B cell (primary cell): ENCODE measurements around the gene WWC1. TPM values are rescaled to one million over a fixed set of nuclear protein-coding genes. Genes with fewer than 3 reads are reported as not detected.

ENCODE experiments used
- ATAC-seq: fragments of 200-7000 bp; cut with Tn5 transposase; one replicate; pipeline ENCODE4 v1.10.0; 2021; ENCODE audit warnings: low read depth, mild to moderate bottlenecking, moderate number of reproducible peaks, moderate library complexity
- CTCF ChIA-PET: fragments of 350-600 bp; sonication (Branson Sonifier 250); formaldehyde crosslinking; loops from one replicate; lab custom pipeline; 2021; ENCODE audit warnings: antibody characterized with exemption, inconsistent platforms; lab: Charles Lee
- POLR2A ChIA-PET: fragments of 350-600 bp; sonication (Branson Sonifier 250); formaldehyde crosslinking; loops from one replicate; lab custom pipeline; 2021; ENCODE audit warnings: antibody characterized with exemption; lab: Charles Lee
- DNase-seq: peaks from one replicate; pipeline ENCODE4 v3.0.0; 2013
- H2AFZ ChIP-seq: 2 replicates; pipeline ENCODE4 v1.6.1; 2012; ENCODE audit warnings: mild to moderate bottlenecking, low read depth, low read length; ENCODE audit not compliant: insufficient read depth, poor library complexity, severe bottlenecking
- H3K27ac ChIP-seq, 2 donors: 1 replicate in 1 of 2; 2 replicates in 1 of 2; pipeline ENCODE4 v1.5.1; 2012 to 2013; ENCODE audit warnings: low read length in 2 of 2, mild to moderate bottlenecking in 2 of 2, moderate library complexity in 1 of 2
- H3K27me3 ChIP-seq, 4 experiments: fragments of 200-600 bp in 1 of 4; sonication (generic) in 1 of 4; replicated peaks in 1 of 4; 1 replicate in 2 of 4; 2 replicates in 2 of 4; pipeline versions ENCODE4 v1.6.1 to v1.7.0; 2013 to 2016; ENCODE audit warnings: low read length in 3 of 4, mild to moderate bottlenecking in 2 of 4, mixed read lengths in 1 of 4, moderate library complexity in 1 of 4; ENCODE audit not compliant: insufficient read depth in 4 of 4, control insufficient read depth in 3 of 4; ENCODE audit errors: control extremely low read depth in 1 of 4
- H3K36me3 ChIP-seq, 2 experiments: replicated peaks in 1 of 2; 1 replicate in 1 of 2; 2 replicates in 1 of 2; pipeline versions ENCODE4 v1.6.1 to v1.7.1; 2013; ENCODE audit warnings: low read length in 1 of 2; ENCODE audit not compliant: insufficient read depth in 2 of 2, control insufficient read depth in 1 of 2; ENCODE audit errors: control extremely low read depth in 1 of 2, extremely low read depth in 1 of 2
- H3K4me1 ChIP-seq, 2 donors: fragments of 200-600 bp in 1 of 2; sonication (generic) in 1 of 2; 1 replicate in 1 of 2; 2 replicates in 1 of 2; pipeline versions ENCODE4 v1.5.1 to v1.6.1; 2013 to 2017; ENCODE audit warnings: low read length in 2 of 2; ENCODE audit not compliant: control insufficient read depth in 2 of 2, insufficient read depth in 2 of 2
- H3K4me2 ChIP-seq: replicated peaks from 2 replicates; pipeline ENCODE3; 2012; ENCODE audit warnings: mild to moderate bottlenecking, low read depth, low read length; ENCODE audit not compliant: poor library complexity, severe bottlenecking
- H3K4me3 ChIP-seq, 5 experiments: fragments of 200-600 bp in 1 of 5; sonication (generic) in 1 of 5; 1 replicate in 3 of 5; 2 replicates in 2 of 5; pipeline versions ENCODE4 v1.5.1 to v1.7.0; 2011 to 2016; ENCODE audit warnings: low read length in 4 of 5, mild to moderate bottlenecking in 4 of 5, low read depth in 2 of 5, control low read depth in 1 of 5, moderate library complexity in 1 of 5; ENCODE audit not compliant: insufficient read depth in 1 of 5; ENCODE audit errors: control extremely low read depth in 1 of 5, extremely low read depth in 1 of 5
- H3K79me2 ChIP-seq: fragments of 200-600 bp; sonication (generic); one replicate; pipeline ENCODE4 v1.6.0; 2016; ENCODE audit warnings: low read length; ENCODE audit not compliant: control insufficient read depth, insufficient read depth
- H3K9ac ChIP-seq: fragments of 200-600 bp; sonication (generic); 2 replicates; pipeline ENCODE4 v1.6.1; 2017; ENCODE audit warnings: mild to moderate bottlenecking, low read length, moderate library complexity
- H3K9me3 ChIP-seq, 3 donors: one replicate each; pipeline versions ENCODE4 v1.6.1 to v1.7.1; 2013; ENCODE audit warnings: low read length in 2 of 3; ENCODE audit not compliant: control insufficient read depth in 2 of 3, insufficient read depth in 1 of 3; ENCODE audit errors: control extremely low read depth in 1 of 3
- H4K20me1 ChIP-seq: 2 replicates; pipeline ENCODE4 v1.6.0; 2012; ENCODE audit warnings: mild to moderate bottlenecking, low read length; ENCODE audit not compliant: insufficient read depth, control insufficient read depth, poor library complexity, severe bottlenecking
- H3K27ac Mint-ChIP-seq: one replicate; pipeline ENCODE4 v1.8.0; 2021; ENCODE audit warnings: mixed read lengths
- H3K27me3 Mint-ChIP-seq: one replicate; pipeline ENCODE4 v1.8.0; 2021; ENCODE audit warnings: mixed read lengths
- H3K4me1 Mint-ChIP-seq: one replicate; pipeline ENCODE4 v1.8.0; 2021; ENCODE audit warnings: mixed read lengths
- H3K4me3 Mint-ChIP-seq: one replicate; pipeline ENCODE4 v1.8.0; 2021; ENCODE audit warnings: mixed read lengths
- H3K9me3 Mint-ChIP-seq: one replicate; pipeline ENCODE4 v1.8.0; 2022; ENCODE audit warnings: mixed read lengths; ENCODE audit not compliant: insufficient read depth
- CTCF ChIP-seq: fragments of 200-600 bp; IDR thresholded peaks from one replicate; pipeline ENCODE4 v1.8.0; 2022; ENCODE audit warnings: antibody characterized with exemption, mild to moderate bottlenecking
- EZH2 ChIP-seq: IDR thresholded peaks from 2 replicates; pipeline ENCODE4 v1.6.1; 2012; ENCODE audit warnings: borderline replicate concordance, low read depth, mild to moderate bottlenecking, moderate library complexity, low read length; ENCODE audit not compliant: insufficient read depth, poor library complexity, severe bottlenecking
- WGBS: methylation state at CpG from one replicate; pipeline ENCODE4 v1.1.5; 2013; ENCODE audit warnings: missing lambda C conversion rate; ENCODE audit not compliant: insufficient coverage; 5-methylcytosine and 5-hydroxymethylcytosine counted together
- intact Hi-C: fragments of 100-400 bp; cut with micrococcal nuclease; formaldehyde crosslinking; loops from one replicate; pipeline ENCODE4 v1.10.0; 2022
- polyA plus RNA-seq: library from polyadenylated mRNA; depleted of rRNA; stranded (reverse); fragments of >200 nt; gene quantifications from 2 replicates; pipeline ENCODE4 v1.2.3, GENCODE V29; 2012
- total RNA-seq, 2 donors: library from RNA; stranded (reverse); fragments of 120-200 nt in 1 of 2; gene quantifications; 1 replicate in 1 of 2; 2 replicates in 1 of 2; pipeline versions ENCODE4 v1.2.3 to v1.2.4, GENCODE V29; 2013 to 2022

Gene WWC1
- total and polyA plus RNA-seq, 2 donors (not counting 1 experiment from before 2014, with no cell fraction given): 1.5 to 2.0 TPM

- ATAC-seq: no peak
- no peaks in the 10 kb centered on the region for H3K4me1 ChIP-seq
- Mint-ChIP-seq H3K9me3 (no peaks in the 10 kb centered on the region), H3K4me3 (no peak overlapping the region), H3K27me3 (no peaks in the 10 kb centered on the region), H3K4me1 (no peaks in the 10 kb centered on the region), H3K27ac (no peak overlapping the region)
- POLR2A ChIA-PET: no interaction called here
- CTCF ChIA-PET: no interaction called here
- no peak overlapping the region for H3K27ac ChIP-seq
- H3K9me3 ChIP-seq: peaks cover 0 to 4% (median 0%) of the 10 kb centered on the region in 3 donors
- TF ChIP-seq EZH2: no peak
- no peak for TF ChIP-seq CTCF
- intact Hi-C loops: no loop called here
- no peaks in the 10 kb centered on the region for H3K79me2 ChIP-seq
- no peaks in the 10 kb centered on the region for H3K27me3 ChIP-seq
- 91% methylated on average over 5 of the region's 8 CpGs for WGBS
- H4K20me1 ChIP-seq: no peaks in the 10 kb centered on the region
- H3K4me3 ChIP-seq: no peak overlapping the region
- H3K4me2 ChIP-seq: no peak overlapping the region
- no peak overlapping the region for H2AFZ ChIP-seq
- H3K36me3 ChIP-seq: no peaks in the 10 kb centered on the region
- no peak overlapping the region for H3K9ac ChIP-seq
- no peak for DNase-seq
These were observed 25.7 kb downstream of the WWC1 start for GRCh38 chr5:168317096-168317520.

- ChIA-PET POLR2A (no interaction called here), CTCF (no interaction called here)
- Mint-ChIP-seq H3K4me1 (no peaks in the 10 kb centered on the region), H3K27me3 (no peaks in the 10 kb centered on the region), H3K4me3 (no peak overlapping the region), H3K27ac (no peak overlapping the region), H3K9me3 (no peaks in the 10 kb centered on the region)
- WGBS: 85% methylated on average over 4 of the region's 4 CpGs
- no peak overlapping the region for H3K9ac ChIP-seq
- H4K20me1 ChIP-seq: no peaks in the 10 kb centered on the region
- H3K36me3 ChIP-seq: no peaks in the 10 kb centered on the region
- no peaks in the 10 kb centered on the region for H3K27me3 ChIP-seq
- ATAC-seq (no peak), DNase-seq (no peak)
- no peak overlapping the region for H3K4me2 ChIP-seq
- intact Hi-C loops: no loop called here
- H2AFZ ChIP-seq: no peak overlapping the region
- H3K9me3 ChIP-seq: peaks cover 0 to 4% (median 0%) of the 10 kb centered on the region in 3 donors
- no peak overlapping the region for H3K27ac ChIP-seq
- no peaks in the 10 kb centered on the region for H3K79me2 ChIP-seq
- H3K4me1 ChIP-seq: no peaks in the 10 kb centered on the region
- TF ChIP-seq CTCF (no peak), EZH2 (no peak)
- no peak overlapping the region for H3K4me3 ChIP-seq
These were observed 26.2 kb downstream of the WWC1 start for GRCh38 chr5:168317521-168318147.
